Neural progenitor cell (in vitro differentiated cells): ENCODE measurements around the gene NAA16. TPM values are rescaled to one million over a fixed set of nuclear protein-coding genes. Genes with fewer than 3 reads are reported as not detected.

ENCODE experiments used
- DNase-seq: peaks from one replicate; pipeline ENCODE4 v3.0.0-alpha.2; 2016; ENCODE audit warnings: low spot score
- H2AFZ ChIP-seq: fragments of 200-600 bp; sonication (generic); replicated peaks from 2 replicates; pipeline ENCODE4 v1.6.1; 2016; ENCODE audit warnings: antibody characterized with exemption
- H3F3A ChIP-seq: fragments of 200-600 bp; sonication (generic); 2 replicates; pipeline ENCODE4 v1.6.1; 2016; ENCODE audit warnings: antibody characterized with exemption, low read depth
- H3K27ac ChIP-seq: fragments of 200-600 bp; sonication (generic); 2 replicates; pipeline ENCODE4 v1.5.1; 2016; ENCODE audit warnings: mild to moderate bottlenecking
- H3K27me3 ChIP-seq: fragments of 200-600 bp; sonication (generic); 2 replicates; pipeline ENCODE4 v1.6.1; 2016; ENCODE audit warnings: mild to moderate bottlenecking, moderate library complexity
- H3K36me3 ChIP-seq: fragments of 200-600 bp; sonication (generic); 2 replicates; pipeline ENCODE4 v1.5.1; 2016
- H3K4me1 ChIP-seq: fragments of 200-600 bp; sonication (generic); 2 replicates; pipeline ENCODE4 v1.6.1; 2016; ENCODE audit warnings: mixed run types
- H3K4me2 ChIP-seq: fragments of 200-600 bp; sonication (generic); 2 replicates; pipeline ENCODE4 v1.6.1; 2016
- H3K4me3 ChIP-seq: fragments of 200-600 bp; sonication (generic); 2 replicates; pipeline ENCODE4 v1.5.1; 2016
- H3K79me2 ChIP-seq: fragments of 200-600 bp; sonication (generic); 2 replicates; pipeline ENCODE4 v1.6.1; 2016; ENCODE audit warnings: low read depth
- H3K9ac ChIP-seq: fragments of 200-600 bp; sonication (generic); 2 replicates; pipeline ENCODE4 v1.6.1; 2016
- H3K9me3 ChIP-seq: fragments of 200-600 bp; sonication (generic); 2 replicates; pipeline ENCODE4 v1.5.1; 2016; ENCODE audit warnings: low read depth
- H4K20me1 ChIP-seq: fragments of 200-600 bp; sonication (generic); 2 replicates; pipeline ENCODE4 v1.6.1; 2016; ENCODE audit warnings: low read depth
- H3K27ac Mint-ChIP-seq: 3 replicates; pipeline ENCODE4 v1.8.0; 2021; ENCODE audit warnings: mixed read lengths
- H3K27me3 Mint-ChIP-seq: 2 replicates; pipeline ENCODE4 v1.8.0; 2022; ENCODE audit warnings: low read depth, mild to moderate bottlenecking, inconsistent platforms, moderate library complexity, mixed read lengths; ENCODE audit not compliant: insufficient read depth
- H3K36me3 Mint-ChIP-seq: 3 replicates; pipeline ENCODE4 v1.8.0; 2021; ENCODE audit warnings: mixed read lengths
- H3K4me1 Mint-ChIP-seq: 3 replicates; pipeline ENCODE4 v1.8.0; 2021; ENCODE audit warnings: mixed read lengths
- H3K4me3 Mint-ChIP-seq: 3 replicates; pipeline ENCODE4 v1.8.0; 2021; ENCODE audit warnings: mild to moderate bottlenecking, moderate library complexity, mixed read lengths
- H3K9me3 Mint-ChIP-seq: 3 replicates; pipeline ENCODE4 v1.8.0; 2020; ENCODE audit warnings: mixed read lengths
- CTCF ChIP-seq: fragments of 200-600 bp; sonication (generic); IDR thresholded peaks from 2 replicates; pipeline ENCODE4 v1.5.1; 2017; ENCODE audit warnings: antibody characterized with exemption, mild to moderate bottlenecking
- EZH2 ChIP-seq: fragments of 200-600 bp; sonication (generic); IDR thresholded peaks from 2 replicates; pipeline ENCODE4 v1.6.1; 2017; ENCODE audit warnings: antibody characterized with exemption, mild to moderate bottlenecking, moderate library complexity
- EZH2phosphoT487 ChIP-seq: fragments of 200-600 bp; sonication (generic); IDR thresholded peaks from 2 replicates; pipeline ENCODE4 v1.6.1; 2017; ENCODE audit warnings: antibody characterized with exemption
- total RNA-seq: library from RNA; depleted of rRNA; stranded (reverse); fragments of >200 nt; gene quantifications from 2 replicates; pipeline ENCODE4 v1.2.3, GENCODE V29; 2015; ENCODE audit warnings: low replicate concordance

NAA16 gene
- total RNA-seq, 1 donor from 2014 or later: 45.3 TPM

GRCh38 chr13:41407380-41407779, 96.3 kb downstream of the NAA16 start:
- DNase-seq: no peak
- H3K4me2 ChIP-seq: no peak overlapping the region
- H3K4me3 ChIP-seq: no peak overlapping the region
- Mint-ChIP-seq H3K4me1 (peaks cover 5% of the 10 kb centered on the region), H3K4me3 (no peak overlapping the region), H3K27me3 (peaks cover 2% of the 10 kb centered on the region), H3K36me3 (no peaks in the 10 kb centered on the region), H3K9me3 (no peaks in the 10 kb centered on the region), H3K27ac (no peak overlapping the region)
- TF ChIP-seq EZH2phosphoT487 (no peak), CTCF (no peak), EZH2 (no peak)
- no peak overlapping the region for H2AFZ ChIP-seq
- H3K9me3 ChIP-seq: no peaks in the 10 kb centered on the region
- H3K4me1 ChIP-seq: no peaks in the 10 kb centered on the region
- no peak overlapping the region for H3K27ac ChIP-seq
- H3K79me2 ChIP-seq: no peaks in the 10 kb centered on the region
- no peaks in the 10 kb centered on the region for H3K36me3 ChIP-seq
- H3F3A ChIP-seq: no peaks in the 10 kb centered on the region
- H3K27me3 ChIP-seq: no peaks in the 10 kb centered on the region
- H3K9ac ChIP-seq: no peak overlapping the region
- no peaks in the 10 kb centered on the region for H4K20me1 ChIP-seq

GRCh38 chr13:41408121-41408520, 97.1 kb downstream of the NAA16 start:
- H4K20me1 ChIP-seq: no peaks in the 10 kb centered on the region
- H3K4me3 Mint-ChIP-seq: no peak overlapping the region
- H3F3A ChIP-seq: no peaks in the 10 kb centered on the region
- H3K36me3 ChIP-seq: no peaks in the 10 kb centered on the region
- no peak for DNase-seq
- no peaks in the 10 kb centered on the region for H3K4me1 ChIP-seq
- H3K9ac ChIP-seq: no peak overlapping the region
- H3K4me2 ChIP-seq: no peak overlapping the region
- TF ChIP-seq EZH2: no peak
- no peak for TF ChIP-seq CTCF
- no peak for TF ChIP-seq EZH2phosphoT487
- no peak overlapping the region for H2AFZ ChIP-seq
- H3K79me2 ChIP-seq: no peaks in the 10 kb centered on the region
- H3K9me3 Mint-ChIP-seq: no peaks in the 10 kb centered on the region
- no peak overlapping the region for H3K4me3 ChIP-seq
- no peak overlapping the region for H3K27ac Mint-ChIP-seq
- H3K27me3 ChIP-seq: no peaks in the 10 kb centered on the region
- peaks cover 5% of the 10 kb centered on the region for H3K4me1 Mint-ChIP-seq
- peaks cover 2% of the 10 kb centered on the region for H3K27me3 Mint-ChIP-seq
- no peaks in the 10 kb centered on the region for H3K9me3 ChIP-seq
- H3K36me3 Mint-ChIP-seq: no peaks in the 10 kb centered on the region
- no peak overlapping the region for H3K27ac ChIP-seq

DNA sequence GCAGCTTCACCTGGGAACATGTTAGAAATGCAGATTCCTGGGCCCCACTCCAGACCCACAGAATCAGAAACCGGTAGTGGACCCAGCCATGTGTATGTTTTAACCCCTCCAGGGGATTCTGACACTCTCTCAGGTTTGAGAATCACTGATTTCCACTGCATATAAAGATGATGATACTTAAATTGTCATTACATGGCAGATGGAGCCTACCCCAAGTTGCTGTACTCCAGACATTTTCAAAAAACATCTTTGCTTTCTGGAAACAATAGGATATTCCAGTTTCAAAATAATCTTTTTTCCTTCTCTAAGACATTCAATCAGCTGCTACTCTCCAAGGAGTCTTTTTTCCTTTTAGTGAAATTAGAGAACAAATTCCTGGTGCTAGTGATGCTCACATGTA, 97.7 kb downstream of the NAA16 start:
- Histone ChIP-seq H3K4me2 (no peak overlapping the region), H3K4me3 (no peak overlapping the region), H3K36me3 (no peaks in the 10 kb centered on the region), H3K27ac (no peak overlapping the region), H3K9ac (no peak overlapping the region), H4K20me1 (no peaks in the 10 kb centered on the region), H2AFZ (no peak overlapping the region), H3K9me3 (no peaks in the 10 kb centered on the region), H3K4me1 (no peaks in the 10 kb centered on the region), H3K79me2 (no peaks in the 10 kb centered on the region), H3K27me3 (no peaks in the 10 kb centered on the region), H3F3A (no peaks in the 10 kb centered on the region)
- Mint-ChIP-seq H3K27me3 (peaks cover 2% of the 10 kb centered on the region), H3K9me3 (no peaks in the 10 kb centered on the region), H3K4me3 (no peak overlapping the region), H3K27ac (no peak overlapping the region), H3K4me1 (peaks cover 5% of the 10 kb centered on the region), H3K36me3 (no peaks in the 10 kb centered on the region)
- TF ChIP-seq EZH2phosphoT487: no peak
- TF ChIP-seq EZH2: no peak
- DNase-seq: no peak

DNA sequence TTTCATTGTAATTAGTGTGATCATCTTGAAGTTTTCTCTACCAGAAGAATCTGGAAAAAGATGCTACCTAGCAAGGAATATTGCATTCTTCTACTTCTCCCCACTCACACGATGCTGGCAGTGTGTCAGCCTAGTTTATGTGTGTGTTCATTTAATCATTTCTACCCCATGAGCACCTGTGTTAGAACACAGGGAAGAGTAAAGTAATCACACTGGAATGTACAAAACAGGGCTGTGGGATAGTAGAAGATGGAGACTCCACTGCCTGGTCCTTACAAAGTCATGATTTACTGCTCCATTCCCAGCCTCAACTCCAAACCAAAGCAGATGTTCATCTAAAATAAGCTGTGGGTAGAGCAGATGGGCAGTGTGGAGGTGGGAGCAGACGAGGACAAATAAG, 98.5 kb downstream of the NAA16 start:
- no peak overlapping the region for H3K4me3 Mint-ChIP-seq

More for the DNA sequence above, 98.5 kb downstream of the NAA16 start:
- Histone ChIP-seq H3K4me1 (no peaks in the 10 kb centered on the region), H3K27ac (no peak overlapping the region), H3F3A (no peaks in the 10 kb centered on the region), H2AFZ (no peak overlapping the region), H3K79me2 (no peaks in the 10 kb centered on the region), H4K20me1 (no peaks in the 10 kb centered on the region), H3K4me2 (no peak overlapping the region), H3K9me3 (no peaks in the 10 kb centered on the region), H3K4me3 (no peak overlapping the region), H3K27me3 (no peaks in the 10 kb centered on the region), H3K36me3 (no peaks in the 10 kb centered on the region), H3K9ac (no peak overlapping the region)
- DNase-seq: no peak
- Mint-ChIP-seq H3K9me3 (no peaks in the 10 kb centered on the region), H3K4me1 (peaks cover 5% of the 10 kb centered on the region), H3K36me3 (no peaks in the 10 kb centered on the region), H3K27ac (no peak overlapping the region), H3K27me3 (peaks cover 2% of the 10 kb centered on the region)
- TF ChIP-seq CTCF: no peak
